GM21529 (cell line): ENCODE data around the gene SPATA17.

Experiments used
- ATAC-seq: cut with Tn5 transposase; IDR thresholded peaks from one replicate; pipeline ENCODE4 v1.9.1; 2021; ENCODE audit not compliant: unreplicated experiment

Gene SPATA17

DNA sequence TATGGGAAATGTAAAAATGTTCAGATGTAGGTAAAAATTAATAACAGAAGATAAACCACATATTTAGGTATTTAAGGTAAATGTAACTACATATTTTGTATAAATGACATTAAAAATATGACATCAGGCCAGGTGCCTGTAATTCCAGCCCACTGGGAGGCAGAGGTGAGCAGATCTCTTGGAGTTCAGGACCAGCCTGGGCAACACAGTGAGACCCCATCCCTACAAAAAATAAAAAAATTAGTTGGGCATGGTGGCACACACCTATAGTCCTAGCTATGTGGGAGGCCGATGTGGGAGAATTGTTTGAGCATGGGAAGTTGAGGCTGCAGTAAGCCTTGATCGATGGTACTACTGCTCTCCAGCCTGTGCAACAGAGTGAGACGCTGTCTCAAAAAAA lies 216.5 kb downstream of the SPATA17 start:
- ATAC-seq = no peak

DNA sequence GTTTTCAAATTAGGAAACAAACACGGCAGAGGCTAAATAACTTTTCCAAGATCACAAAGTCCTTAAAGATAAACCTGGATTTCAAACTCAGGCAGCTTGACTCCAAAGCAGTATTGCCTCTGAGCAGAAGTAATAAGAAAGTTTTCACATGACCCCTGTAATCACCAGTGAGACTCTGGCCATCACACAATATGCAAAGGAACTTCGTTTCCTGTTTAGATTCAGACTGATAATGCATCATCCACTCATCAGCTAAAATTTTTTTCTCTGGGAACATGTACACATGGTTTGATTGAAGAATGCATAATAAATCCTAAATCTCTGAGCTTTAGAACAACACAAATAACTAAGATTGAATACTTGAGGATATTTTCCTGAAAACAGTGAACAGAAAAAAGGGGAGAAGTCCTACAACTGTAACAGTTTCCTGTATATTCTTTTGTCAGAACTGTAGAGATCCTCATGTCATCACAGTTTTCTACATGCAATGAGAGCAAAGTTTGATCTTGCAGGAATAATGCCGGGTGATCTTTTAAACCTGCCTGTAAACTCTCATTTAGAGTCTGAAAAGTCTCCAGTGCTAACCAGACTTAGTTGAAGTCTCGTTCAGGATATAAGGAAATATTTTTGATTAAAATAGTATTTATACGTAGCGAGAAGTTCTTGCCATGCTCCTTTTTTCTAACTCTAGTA lies 225.3 kb downstream of the SPATA17 start:
- no peak for ATAC-seq

DNA sequence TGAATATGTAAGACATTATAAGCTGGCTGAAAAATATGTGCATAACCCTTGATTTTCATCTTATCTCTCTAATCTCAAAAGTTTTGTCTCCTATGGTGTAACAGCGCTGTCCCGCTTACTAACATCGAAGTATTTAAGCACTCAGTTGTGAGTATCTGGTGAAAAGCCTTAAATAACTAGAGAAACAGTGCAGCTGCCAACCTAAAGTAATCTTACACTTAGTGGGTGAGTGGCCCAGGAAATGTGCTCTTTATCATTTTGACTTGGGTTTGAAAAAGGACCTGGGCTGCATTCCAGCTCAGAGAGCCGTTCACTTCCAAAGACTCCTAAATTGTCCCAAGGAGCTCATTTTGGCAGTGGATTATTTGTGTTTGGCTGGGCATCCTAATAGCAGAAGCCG lies 225.9 kb downstream of the SPATA17 start:
- ATAC-seq = no peak

DNA sequence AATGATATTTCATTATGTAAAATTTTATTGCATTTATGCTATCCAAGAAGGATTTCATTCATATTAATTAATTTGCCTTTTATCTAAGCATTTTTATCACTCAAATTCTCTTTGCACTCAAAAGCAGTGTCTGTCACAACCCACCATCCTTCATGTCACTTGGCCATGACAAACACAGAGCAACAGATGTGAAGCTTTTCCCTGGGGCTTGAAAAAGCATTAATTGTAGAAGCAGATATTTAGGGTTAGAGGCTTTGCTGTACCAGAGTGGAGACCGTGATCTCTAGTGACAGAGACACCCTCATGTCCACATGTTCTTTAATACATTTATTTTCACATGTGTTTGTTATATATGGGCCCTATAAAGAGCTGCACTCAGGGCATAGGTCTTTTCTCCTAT lies 230.5 kb downstream of the SPATA17 start:
- no peak for ATAC-seq

DNA sequence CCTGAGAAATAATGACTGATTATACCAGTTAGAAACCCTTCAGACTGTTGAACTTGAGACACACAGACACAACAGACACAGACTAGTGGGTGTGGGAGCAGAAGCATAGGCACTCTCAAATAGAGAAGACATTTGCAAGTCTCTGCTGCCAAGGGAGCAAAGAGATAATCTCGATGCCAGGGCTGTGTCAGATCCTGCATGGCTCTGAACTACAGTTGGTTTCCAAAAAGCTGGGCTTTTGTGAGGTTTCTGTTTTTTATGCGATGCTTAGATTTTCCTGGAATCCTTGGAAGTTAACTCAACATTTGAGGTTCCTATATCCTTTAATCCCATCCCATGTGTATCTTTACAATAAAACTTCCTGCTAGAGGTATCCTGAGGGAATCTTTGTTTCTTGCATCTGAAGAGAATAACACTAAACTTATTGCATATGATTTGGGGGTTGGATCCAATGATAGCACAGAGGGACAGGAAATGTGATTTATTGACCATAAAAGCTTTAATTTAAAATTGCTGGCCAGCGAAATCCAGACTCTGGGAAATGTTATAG lies 236.4 kb downstream of the SPATA17 start:
- no peak for ATAC-seq

DNA sequence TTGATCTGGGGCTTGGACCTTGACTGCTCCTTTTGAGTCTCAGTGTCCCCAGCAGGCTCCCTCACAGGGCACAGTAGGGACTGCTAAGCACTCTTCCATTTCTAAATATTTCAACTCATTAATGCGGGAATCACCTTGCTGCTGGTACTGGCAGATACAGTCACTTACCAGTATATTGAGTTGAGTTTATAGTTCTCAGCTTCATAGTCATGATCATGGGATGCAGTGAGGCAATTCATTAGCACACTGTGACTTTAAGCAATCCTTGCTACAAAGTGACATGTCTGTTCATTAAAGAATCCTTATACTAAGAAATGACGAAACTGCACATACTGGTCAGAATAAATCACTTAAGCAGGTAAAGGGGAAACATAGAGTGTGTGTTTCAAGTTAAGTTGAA lies 240.8 kb downstream of the SPATA17 start:
- no peak for ATAC-seq

DNA sequence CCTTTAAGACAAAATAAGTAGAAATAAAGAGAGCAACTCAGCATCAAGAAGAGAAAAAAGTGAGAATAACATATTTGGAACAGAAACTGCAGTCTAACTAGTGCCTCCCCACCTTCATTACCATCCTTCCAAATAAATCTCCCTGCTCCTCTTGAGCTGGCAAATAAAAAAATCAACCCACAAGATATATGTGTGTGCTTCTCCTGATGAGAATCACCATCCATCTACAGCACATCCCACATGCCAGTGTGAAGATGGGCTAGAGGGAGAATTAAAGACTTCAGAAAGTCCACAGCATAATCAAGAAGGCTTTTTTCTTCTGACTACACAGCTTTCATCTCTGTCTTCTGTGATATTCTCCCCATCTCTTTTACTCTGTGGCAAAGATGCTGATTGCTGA lies 244.1 kb downstream of the SPATA17 start:
- ATAC-seq = no peak

DNA sequence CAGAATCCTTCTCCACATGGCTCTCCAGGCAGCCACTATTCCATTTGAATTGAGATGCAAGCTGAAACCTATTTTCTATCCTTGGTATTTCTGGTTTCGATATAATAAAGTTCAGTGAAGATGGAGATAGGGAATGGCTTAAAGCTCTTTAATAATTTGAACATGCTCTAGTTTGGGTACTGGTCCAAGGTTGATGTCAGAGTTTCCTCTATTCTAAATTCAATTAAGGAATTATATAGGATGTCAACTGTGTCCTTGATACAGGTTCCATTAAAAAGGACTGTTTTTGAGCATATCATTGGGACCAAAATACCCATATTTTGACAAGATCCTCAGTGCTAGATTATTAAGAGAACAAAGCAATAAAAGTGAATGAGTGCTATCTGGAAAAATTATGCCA lies 245.3 kb downstream of the SPATA17 start:
- ATAC-seq = no peak

DNA sequence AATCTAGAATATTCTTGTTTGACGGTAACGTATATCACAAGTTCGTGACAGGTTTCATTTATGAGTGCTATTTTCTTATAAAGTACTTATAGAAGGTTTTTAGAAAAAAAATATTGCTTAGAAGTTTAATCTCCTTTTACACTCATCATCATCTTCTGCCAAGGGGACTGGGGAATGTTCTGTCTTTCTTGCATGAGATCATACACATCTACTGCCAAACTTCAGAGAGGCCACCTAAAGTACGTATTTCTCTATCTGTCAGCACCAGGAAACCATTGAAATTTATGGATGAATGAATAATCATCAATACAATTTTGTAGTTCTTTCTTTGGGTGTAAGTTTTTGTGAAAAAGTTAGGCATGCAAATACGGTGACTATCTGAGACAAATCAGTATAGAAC lies 245.8 kb downstream of the SPATA17 start:
- ATAC-seq = no peak

DNA sequence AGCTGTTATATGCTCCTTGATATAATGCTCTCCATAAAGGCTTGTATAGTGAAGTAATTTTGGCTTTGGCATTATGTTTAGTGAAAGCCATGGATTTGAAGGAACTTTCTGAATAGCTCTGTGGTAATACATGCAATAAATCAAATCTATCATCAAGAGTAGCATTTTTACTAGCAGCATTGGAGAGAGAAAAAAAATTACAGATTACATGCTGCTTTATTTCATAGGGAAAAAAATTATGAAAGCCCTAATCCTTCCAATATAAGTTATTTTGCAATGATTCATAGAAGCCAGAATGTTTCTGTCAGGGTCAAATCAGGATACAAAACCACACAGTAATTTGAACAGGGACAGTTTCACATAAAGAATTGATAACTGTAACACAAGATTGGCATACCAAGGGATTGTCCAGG lies 250.0 kb downstream of the SPATA17 start:
- ATAC-seq = no peak

DNA sequence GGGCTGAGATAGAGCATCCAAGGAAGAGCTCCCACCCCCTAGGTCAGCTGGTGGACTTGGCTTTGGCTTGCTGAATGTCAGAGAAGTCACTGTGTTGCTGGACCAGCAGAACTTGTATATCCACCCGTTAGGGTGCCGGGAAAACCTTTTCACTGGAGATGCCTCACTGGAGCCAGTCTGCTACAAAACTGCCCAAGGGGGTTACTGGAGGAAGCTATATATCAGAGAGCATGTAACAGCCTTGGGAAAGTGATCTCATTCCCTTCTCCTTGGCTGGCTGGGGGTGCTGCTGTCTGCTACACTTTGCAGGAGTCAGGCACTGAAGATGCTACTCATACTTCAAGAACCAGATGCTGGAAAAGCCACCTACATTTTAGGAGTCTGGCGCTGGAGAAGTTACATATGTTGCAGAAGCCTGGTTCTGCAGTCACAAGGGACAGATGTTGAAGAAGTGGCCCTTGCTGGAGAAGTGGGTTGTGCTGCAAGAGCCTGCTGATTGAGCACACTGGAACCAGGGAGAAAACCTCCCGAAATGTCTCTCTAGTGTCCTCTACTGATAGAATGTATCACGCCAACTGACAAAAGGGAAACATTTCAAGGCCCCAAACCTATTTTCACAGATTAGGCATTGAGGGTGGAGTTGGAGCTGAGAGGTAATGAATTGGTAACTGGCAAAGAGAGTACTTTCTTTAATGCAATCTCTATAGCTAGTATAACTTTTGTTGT lies 250.6 kb downstream of the SPATA17 start:
- no peak for ATAC-seq

DNA sequence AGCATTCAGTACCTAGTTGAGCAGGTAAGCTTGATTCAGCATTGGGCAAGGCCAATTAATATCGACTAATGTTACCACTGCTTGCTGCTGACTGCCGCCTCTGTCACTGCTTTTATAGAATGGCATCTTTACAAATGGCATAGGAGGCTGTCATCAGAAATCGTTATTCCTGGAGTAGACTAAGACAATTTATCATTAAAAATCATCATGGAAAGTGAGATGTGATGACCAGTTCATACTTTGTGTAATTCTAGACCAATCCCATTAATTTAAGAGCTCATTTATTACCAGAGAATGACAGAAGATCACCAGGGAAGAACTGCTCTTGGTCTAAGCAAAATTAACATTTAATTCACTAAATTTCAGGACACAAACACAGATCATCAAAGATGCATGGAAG lies 254.0 kb downstream of the SPATA17 start:
- no peak for ATAC-seq

DNA sequence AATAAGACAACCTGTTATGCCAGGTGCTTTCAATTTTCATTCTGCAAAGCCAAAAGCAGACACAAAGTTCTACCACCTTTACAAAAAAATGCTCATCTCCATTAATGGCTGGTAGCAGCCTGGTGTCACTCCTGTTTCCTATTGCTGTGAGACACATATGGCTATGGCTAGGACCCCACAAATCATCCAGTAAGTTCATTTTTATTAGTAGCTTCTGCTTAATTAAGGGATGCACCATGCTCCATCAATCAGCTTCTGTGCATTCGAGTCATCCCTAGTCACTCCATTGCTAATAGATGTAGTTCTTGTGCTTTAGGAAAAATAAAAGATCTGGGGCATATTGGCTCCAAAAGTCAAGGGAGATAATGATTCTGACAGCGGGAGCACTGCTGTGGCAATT lies 257.2 kb downstream of the SPATA17 start:
- ATAC-seq = no peak

DNA sequence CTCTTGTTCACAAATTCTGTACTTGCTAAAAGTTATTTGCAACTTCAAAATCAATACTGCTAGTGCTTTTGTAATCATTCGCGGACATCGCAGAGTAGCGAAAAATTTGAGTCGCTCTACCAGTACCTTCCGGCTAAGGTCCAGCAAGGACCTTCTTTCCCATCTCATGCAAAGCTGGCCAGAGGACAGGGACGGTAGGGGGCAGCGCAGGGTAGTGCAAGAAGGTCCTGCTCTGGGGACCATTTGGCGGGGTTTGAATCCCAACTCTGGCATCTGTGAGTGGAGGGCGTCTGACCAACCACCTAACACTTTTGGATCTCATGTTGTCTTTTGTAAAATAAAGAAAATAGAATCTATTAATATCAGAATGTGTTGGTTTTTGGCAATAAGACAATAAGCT lies 258.3 kb downstream of the SPATA17 start:
- ATAC-seq = no peak

DNA sequence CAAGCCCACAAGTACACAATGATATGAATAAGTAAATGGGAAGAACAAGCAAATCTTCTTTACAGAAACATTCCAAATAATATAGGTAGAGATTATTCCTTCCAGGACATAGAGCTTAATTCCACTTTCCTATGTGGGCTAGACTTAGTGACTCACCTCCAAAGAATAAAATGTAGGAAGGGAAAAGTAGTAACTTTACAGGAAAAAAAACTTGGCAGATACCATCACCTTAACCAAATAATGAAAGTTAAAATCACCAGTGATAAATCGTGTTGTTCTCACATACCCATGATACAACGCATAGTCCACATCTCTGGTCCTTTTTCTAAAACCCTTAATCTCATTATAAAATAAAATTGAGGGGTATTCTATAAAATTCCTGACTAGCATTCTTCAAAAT lies 260.8 kb downstream of the SPATA17 start:
- no peak for ATAC-seq

DNA sequence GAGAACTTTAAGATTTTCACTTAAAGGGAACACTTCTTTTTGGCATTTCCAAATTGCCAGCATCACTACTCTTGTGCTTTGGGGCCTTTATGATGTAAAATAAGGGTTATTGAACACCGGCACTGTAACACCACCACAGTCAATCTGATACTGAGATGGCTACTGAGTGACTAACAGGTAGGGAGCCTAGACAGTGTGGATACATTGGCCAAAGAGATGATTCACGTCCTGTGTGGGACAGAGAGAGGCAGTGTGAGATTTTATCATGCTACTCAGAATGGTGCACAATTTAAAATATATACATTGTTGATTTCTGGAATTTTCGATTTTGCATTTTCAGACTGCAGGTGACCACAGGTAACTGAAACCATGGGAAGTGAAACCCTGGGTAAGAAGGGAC lies 261.6 kb downstream of the SPATA17 start:
- no peak for ATAC-seq

DNA sequence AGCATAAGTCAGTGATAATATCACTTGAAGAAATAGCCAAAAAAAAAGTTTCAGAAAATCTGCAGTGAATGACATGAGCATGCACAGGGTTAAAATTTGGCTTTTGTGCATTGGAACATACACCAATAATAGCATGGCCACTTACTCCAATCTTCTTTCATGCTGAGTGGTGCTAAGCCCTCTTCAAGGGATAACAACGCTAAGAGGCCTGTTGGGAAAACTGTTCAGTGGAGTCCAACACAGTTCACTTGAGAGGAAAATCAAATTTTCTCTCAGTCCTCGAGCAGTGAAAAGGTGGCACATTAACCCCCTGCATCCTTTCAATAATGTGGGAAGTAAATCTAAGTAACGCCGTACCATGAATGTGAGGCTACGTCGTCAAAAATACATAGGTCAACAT lies 264.7 kb downstream of the SPATA17 start:
- no peak for ATAC-seq

DNA sequence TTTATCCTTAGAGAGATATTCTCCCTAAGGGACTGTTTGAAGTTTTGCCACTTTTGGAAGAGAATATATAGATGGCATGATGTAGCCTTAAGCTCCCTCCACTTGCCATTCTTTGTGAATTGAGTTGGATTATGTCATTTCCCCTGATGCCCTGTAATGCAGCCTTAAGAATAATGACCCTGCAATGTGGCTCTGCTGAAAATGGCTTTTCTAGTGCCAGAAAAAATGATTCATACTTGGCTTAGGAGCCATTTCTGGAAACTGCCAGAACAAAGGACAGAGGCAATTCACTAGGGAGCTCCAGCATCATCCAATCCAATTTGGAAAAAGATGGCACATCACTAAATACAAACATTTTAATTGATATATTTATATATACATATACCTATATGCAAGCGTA lies 265.3 kb downstream of the SPATA17 start:
- ATAC-seq = no peak

DNA sequence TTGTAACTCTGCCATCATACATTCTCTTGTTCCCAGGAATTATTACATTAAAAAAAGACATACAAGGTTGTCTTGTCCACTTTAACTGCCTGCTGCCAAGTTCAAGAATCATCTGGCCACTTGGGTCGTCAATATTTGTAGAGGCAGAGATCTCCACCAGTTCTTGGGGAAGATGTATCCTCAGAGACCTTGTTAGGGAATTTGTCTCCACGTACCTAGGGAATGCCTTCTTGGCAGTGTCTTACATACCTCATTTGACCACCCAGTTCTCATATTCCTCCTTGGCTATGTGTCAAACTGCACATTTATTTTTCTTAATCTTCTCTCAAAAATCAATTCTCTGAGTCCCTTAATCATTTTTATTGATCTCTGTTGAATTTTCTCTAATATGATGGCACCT lies 266.0 kb downstream of the SPATA17 start:
- ATAC-seq = no peak

DNA sequence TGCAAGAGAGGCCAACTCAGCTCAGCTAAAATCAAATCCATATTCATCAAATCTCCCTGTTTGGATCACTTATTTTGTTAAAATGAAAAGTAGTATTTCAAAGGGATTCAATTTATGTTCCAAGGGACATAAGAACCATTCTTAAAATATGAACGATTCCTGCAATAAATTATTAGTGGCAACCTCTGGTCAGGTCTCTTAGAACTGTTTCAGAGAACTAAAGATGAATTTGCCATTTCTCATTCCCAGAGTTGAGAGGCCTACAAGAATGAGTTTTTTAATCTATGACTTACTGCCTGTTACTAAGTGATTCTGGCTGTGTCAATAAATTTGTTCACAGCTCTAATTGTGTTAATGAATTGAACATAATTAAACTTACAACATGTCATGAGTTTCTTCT lies 268.5 kb downstream of the SPATA17 start:
- ATAC-seq = no peak

DNA sequence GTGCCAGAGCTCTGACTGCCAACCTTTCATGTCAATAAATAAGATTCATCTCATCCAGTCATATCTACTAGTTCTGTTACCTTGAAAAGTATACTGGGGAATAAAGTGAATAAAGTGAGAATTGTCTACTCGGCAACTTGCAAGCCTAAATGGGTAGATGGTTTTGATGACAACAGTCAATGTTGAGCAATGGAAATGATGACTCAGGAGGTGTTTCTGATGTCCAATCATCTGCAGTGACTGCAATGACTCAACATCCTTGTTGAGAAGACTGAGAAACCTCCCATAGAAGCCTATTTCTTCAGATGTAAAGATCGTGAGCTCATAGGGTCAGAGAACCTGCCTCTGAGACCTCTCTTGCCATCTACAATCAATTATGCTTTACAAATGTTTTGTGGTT lies 276.4 kb downstream of the SPATA17 start:
- no peak for ATAC-seq

DNA sequence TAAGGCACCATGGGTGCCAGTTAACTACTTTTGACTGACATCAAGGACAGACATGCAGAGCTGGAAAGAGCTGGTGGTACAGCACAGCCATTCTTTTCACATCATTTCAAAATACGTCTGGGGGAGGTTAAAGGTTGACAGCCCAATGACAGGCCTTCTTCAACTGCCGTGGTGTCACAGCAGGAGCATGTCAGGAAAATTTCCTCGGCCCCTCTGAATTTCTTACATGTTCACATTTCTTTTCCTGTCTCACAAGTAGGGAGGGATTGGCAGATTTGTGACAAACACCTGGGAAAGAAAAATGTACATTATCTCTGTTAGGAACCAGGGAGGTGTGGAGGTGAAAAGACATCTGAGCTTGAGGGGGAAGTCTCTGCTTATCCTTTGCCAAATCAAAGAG lies 279.1 kb downstream of the SPATA17 start:
- no peak for ATAC-seq
